ENCODE measurements around the gene ZNF710. TPM values are rescaled to one million over a fixed set of nuclear protein-coding genes. Genes with fewer than 3 reads are reported as not detected.

Gene ZNF710
- polyA plus RNA-seq, 4 donors, result 20.3 to 24.9 (median 23.0) TPM

DNA sequence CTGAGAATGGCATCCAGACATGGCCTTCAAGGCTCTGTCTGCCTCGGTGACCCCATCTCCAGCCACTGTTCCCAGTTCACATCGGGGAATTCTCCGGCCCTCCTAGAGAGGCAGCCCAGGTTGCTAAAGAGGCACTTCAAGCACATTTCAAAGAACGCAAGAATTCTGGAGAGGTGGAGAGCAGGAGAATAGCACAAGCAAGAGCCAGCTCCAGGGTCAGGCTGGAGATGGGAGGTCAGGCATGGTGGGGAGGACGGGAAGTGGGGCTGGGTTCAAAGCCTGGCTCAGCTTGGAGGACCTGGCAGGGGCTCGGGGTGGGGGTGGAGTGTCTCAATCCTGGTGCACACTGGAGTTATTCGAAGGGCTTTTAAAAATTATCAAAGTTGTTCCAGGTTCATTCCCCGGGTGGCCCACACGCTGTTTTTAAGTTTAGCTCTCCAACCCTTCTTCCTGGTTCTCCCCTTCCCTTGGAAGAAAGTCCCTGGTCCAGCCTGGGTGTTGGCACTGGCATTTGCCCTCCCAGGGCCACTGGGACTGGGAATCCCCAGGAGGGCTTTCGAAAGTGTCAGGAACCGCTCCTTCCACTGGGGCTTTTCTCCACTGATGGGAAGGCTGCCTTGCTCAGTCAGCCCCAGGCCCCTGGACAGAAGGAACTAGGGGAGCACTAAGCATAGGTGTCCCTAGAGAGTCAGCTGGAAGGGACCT lies 35.8 kb downstream of the ZNF710 start:
- DNase-seq (ENCODE audit: low read depth in 4 of 4, low spot score in 3 of 4), result no peak

- DNase-seq (ENCODE audit: low read depth in 4 of 4, low spot score in 3 of 4), result no peak
These were observed 36.4 kb downstream of the ZNF710 start for GRCh38 chr15:90037511-90037860.

DNA sequence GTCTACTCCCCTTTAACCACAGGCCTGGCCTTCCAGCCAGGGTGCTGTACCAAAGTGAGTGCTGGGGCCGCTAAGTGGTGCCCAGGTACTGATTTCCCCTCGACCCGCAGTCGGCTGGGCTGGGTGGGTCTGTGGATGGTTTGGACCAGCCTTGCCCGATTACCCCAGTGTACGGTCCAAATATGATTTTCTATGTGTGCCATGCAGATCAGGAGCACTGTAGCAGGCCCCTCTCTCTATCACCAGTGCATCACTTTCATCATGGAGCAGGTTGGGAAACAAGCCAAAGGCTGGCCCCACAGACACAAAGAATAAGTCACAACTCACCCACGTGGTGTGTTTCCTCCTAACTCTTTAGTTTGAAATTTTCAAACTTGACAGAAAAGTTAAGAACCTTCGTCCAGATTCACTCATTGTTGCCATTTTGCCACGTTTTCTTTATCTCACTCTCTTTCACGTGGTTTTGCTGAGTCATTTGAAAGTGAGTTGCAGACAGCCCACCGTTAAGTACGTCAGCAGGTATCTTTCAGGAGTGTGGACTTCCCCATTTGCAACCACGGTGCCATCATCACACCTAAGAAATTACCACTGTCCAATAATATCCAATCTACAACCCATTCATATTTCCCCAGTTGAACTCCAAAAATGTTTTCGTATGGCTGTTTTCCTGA lies 37.0 kb downstream of the ZNF710 start:
- no peak for DNase-seq (ENCODE audit: low read depth in 4 of 4, low spot score in 3 of 4)

DNA sequence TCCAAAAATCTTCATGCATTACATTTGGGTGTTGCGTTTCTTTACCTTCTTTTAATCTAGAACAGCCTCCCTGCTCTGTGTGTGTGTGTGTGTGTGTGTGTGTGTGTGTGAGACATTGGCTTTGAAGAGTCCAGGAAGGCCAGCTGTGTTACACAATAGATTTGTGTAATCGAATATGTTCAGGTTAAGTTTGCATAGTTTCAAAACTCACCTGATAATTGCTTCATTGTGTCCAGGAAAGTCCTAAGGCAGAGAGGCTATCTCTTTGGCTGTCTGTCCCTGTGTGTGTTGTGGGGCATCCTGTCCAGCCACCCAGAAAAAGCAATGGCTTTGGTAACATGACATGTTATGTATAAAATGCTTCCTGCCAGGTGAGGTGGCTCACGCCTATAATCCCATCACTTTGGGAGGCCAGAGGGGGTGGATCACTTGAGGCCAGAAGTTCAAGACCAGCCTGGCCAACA lies 37.5 kb downstream of the ZNF710 start:
- no peak for DNase-seq (ENCODE audit: low read depth in 4 of 4, low spot score in 3 of 4)

GRCh38 chr15:90039996-90040395 lies 38.9 kb downstream of the ZNF710 start:
- DNase-seq (ENCODE audit: low read depth in 4 of 4, low spot score in 3 of 4), result no peak

DNA sequence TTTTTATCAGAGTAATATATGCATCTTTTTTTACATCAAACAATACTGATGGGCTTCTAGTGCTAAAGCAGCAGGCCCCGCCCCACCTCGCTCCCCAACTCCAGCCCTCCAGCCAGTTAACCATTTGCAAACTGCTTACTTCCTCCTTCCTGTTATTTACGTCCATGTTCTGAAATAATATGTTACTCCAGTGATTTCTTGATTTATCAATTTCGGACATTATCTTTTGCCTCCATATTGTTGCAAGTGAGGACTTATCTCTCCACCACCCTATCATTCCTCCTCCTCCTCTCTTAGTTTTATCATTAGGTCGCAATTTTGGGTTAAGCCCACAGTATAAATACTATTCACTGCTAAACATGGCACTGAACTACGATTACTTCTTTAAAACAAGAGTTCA lies 39.5 kb downstream of the ZNF710 start:
- DNase-seq (ENCODE audit: low read depth in 4 of 4, low spot score in 3 of 4), result no peak

- DNase-seq (ENCODE audit: low read depth in 4 of 4, low spot score in 3 of 4), result no peak
These were observed 41.2 kb downstream of the ZNF710 start for GRCh38 chr15:90042356-90042755.

DNA sequence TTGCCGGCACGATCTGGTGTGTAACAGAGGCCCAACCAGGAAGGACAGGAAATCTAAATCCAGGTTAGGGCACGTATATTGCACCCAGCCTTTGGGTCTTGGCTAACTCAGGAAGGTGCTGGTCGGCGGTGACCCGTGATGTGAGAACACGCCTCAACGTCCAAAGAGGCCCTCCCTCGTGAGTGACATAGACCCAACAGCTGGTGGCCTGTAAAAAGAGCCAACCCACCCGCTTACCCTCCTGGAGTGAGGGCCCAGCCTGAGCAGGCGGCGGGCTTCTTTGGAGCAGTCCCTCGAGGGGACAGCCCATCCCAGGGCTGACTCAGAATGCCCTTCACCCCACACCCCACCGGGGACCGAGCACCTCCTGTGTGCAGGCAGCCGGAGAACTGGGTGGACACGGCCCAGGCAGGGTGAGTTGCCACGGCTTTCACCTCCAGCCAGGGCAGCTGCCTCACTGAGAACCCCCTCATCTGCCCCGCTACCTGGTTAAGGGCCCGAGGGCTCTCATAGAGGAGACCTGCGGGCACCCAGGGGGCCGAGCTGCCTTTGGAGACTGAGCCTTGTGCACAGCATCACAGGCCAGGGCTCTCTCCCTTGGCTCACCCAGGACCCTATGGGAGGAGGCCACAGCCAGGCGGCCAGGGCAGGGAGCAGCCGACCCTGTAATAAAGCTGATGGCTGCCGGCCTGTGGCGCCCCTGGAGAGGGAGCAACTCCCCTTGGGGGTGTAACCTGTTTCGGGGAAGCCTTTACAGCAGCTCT lies 41.8 kb downstream of the ZNF710 start:
- DNase-seq (ENCODE audit: low read depth in 4 of 4, low spot score in 3 of 4), result no peak

DNA sequence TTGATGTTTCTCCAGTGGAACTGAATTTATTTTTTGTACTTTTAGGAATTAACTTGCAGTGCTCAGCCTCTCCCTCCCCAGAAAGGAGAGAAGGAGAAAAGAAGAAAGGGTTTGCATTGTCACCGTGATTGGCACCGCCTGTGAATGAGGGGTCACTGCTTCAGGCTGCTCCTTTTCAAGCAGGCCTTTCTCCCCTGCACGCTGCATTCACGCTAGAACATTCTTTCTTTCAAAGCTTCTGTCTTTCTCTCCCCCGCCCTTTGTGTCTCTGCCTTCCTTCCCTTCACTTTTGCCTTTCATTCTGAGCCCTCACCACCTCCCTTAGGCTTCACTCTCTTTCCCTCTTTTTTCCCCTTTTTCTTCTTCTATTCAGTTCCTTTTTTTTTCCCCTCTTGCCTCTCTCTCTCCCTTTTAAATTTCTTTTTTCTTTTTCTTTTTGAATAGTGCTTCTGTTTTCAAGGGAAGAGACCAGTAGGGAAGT lies 42.4 kb downstream of the ZNF710 start:
- DNase-seq (ENCODE audit: low read depth in 4 of 4, low spot score in 3 of 4), result no peak

GRCh38 chr15:90044191-90044590 lies 43.1 kb downstream of the ZNF710 start:
- DNase-seq (ENCODE audit: low read depth in 4 of 4, low spot score in 3 of 4), result no peak

GRCh38 chr15:90044916-90045371 lies 43.8 kb downstream of the ZNF710 start:
- no peak for DNase-seq (ENCODE audit: low read depth in 4 of 4, low spot score in 3 of 4)

DNA sequence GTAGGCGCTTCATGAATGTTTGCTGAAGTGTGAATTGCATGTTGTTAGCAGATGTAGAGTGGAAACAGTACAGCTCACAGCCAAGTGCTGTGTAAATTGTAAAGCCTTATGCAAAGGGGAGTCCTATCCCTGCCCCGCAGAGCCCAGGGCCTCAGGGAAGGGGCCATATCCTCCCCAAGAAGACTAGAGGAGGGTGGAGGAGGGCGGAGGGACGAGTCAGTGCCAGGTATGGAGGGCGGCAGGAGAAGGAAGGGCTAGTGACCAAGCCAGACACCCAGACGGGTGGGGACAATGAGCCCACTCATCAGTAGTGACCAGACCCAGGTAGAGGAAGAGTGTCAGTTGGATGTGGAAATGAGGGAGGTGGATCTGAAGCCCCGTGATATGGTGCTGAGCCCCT lies 45.2 kb downstream of the ZNF710 start:
- DNase-seq (ENCODE audit: low read depth in 4 of 4, low spot score in 3 of 4), result no peak

DNA sequence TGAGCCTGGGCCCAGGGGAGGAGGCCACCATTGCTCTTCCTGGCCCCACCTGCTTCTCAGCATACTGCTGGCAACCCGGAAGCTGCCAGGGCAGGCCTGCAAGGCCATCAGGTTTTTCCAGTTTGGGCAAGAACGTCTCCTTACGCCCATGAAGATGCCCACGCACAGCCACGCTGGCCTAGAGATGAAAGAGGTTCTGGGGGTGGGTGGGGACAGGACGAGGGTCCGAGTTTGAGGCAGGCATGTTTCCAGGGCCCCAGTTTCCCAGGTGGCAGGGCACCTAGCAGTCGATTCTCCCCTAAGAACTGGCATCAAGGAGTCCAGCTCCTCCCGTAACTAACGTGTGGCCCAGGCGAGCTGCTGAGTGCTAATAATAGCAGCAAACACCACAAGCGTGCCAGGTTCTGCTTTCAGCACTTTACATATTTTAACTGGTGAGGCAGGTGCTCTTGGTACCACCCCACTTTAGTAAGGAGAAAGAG lies 45.8 kb downstream of the ZNF710 start:
- DNase-seq (ENCODE audit: low read depth in 4 of 4, low spot score in 3 of 4), result no peak

- DNase-seq (ENCODE audit: low read depth in 4 of 4, low spot score in 3 of 4), result no peak
These were observed 46.9 kb downstream of the ZNF710 start for GRCh38 chr15:90047956-90048575.

DNA sequence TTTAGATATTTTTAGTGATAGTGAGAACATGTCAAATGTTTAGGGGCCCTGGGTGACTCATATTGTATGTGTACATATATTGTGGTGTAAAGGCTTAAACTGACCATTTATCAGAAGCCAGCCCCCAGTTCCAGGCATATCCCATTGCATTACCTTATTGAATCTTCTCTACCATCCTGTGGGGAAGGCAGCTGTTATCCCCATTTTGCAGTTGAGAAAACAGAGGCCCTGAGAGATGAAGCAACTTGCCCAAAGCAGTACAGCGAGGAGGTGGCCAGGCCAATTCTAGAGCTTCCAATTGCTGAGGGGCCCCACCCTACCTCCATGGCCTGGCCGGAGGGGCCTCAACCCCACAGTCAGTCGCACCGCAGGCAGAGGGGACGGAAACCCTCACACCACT lies 47.9 kb downstream of the ZNF710 start:
- DNase-seq (ENCODE audit: low read depth in 4 of 4, low spot score in 3 of 4), result no peak

GRCh38 chr15:90049666-90050604 lies 48.8 kb downstream of the ZNF710 start:
- no peak for DNase-seq (ENCODE audit: low read depth in 4 of 4, low spot score in 3 of 4)

- DNase-seq (ENCODE audit: low read depth in 4 of 4, low spot score in 3 of 4), result no peak
These were observed 50.8 kb downstream of the ZNF710 start for GRCh38 chr15:90051874-90052273.

- DNase-seq (ENCODE audit: low read depth in 4 of 4, low spot score in 3 of 4), result no peak
These were observed 52.8 kb downstream of the ZNF710 start for GRCh38 chr15:90053685-90054466.

- no peak for DNase-seq (ENCODE audit: low read depth in 4 of 4, low spot score in 3 of 4)
These were observed 53.5 kb downstream of the ZNF710 start for GRCh38 chr15:90054618-90055097.
